Measurements from ENCODE around the gene COASY.

Gene COASY

GRCh38 chr17:42609814-42610801 lies 48.2 kb downstream of the COASY start:
- DNase-seq (ENCODE audit: low read depth in 2 of 2), result peak in 1 of 2 experiments; percentile 4

GRCh38 chr17:42612013-42612412 lies 50.1 kb downstream of the COASY start:
- no peak for DNase-seq (ENCODE audit: low read depth in 2 of 2)

- no peak for DNase-seq (ENCODE audit: low read depth in 2 of 2)
Observed at GRCh38 chr17:42613699-42614295, 51.8 kb downstream of the COASY start.

All from stimulated activated CD4-positive, alpha-beta T cell treated with anti-CD3 and anti-CD28 coated beads, Interleukin-12 subunit alpha, Interleukin-12 subunit beta, amount 100 ng/mL, for 24 hours (primary cell).